Fibroblast of the aortic adventitia (primary cell): ENCODE measurements around the gene ILF3. TPM values are rescaled to one million over a fixed set of nuclear protein-coding genes. Genes with fewer than 3 reads are reported as not detected.

Experiments used
- DNase-seq: peaks from one replicate; pipeline ENCODE4 v3.0.0-alpha.2; 2010; ENCODE audit warnings: low read depth
- H3K4me3 ChIP-seq: 2 replicates; pipeline ENCODE4 v1.5.1; 2011; ENCODE audit warnings: low read depth, mild to moderate bottlenecking, control low read depth, low read length, moderate library complexity
- CTCF ChIP-seq: IDR thresholded peaks from 2 replicates; pipeline ENCODE4 v1.5.1; 2011; ENCODE audit warnings: mild to moderate bottlenecking, low read length, control low read depth, inconsistent platforms; ENCODE audit not compliant: insufficient read depth
- total RNA-seq: library from RNA; depleted of rRNA; stranded (reverse); fragments of >200 nt; gene quantifications from 2 replicates; pipeline ENCODE4 v1.2.3, GENCODE V29; 2012; ENCODE audit warnings: low replicate concordance

Gene ILF3
- total RNA-seq, 1 donor = 119 TPM

- TF ChIP-seq CTCF = no peak
- H3K4me3 ChIP-seq = no peak overlapping the region
- peak; percentile 51 for DNase-seq
These were observed 36.2 kb downstream of the ILF3 start for GRCh38 chr19:10690341-10690781.

GRCh38 chr19:10691178-10691881 lies 37.2 kb downstream of the ILF3 start:
- no peak for DNase-seq
- TF ChIP-seq CTCF = no peak
- H3K4me3 ChIP-seq = no peak overlapping the region

GRCh38 chr19:10691883-10692282 lies 37.7 kb downstream of the ILF3 start:
- TF ChIP-seq CTCF = no peak
- H3K4me3 ChIP-seq = no peak overlapping the region
- DNase-seq = no peak

- TF ChIP-seq CTCF = no peak
These were observed 38.6 kb downstream of the ILF3 start for GRCh38 chr19:10692673-10693264.

GRCh38 chr19:10694706-10695307 lies 40.7 kb downstream of the ILF3 start:
- no peak for DNase-seq
- TF ChIP-seq CTCF = no peak
- H3K4me3 ChIP-seq = no peak overlapping the region

More at GRCh38 chr19:10692673-10693264, 38.6 kb downstream of the ILF3 start:
- DNase-seq = no peak
- no peak overlapping the region for H3K4me3 ChIP-seq

- DNase-seq = peak; percentile 90
- TF ChIP-seq CTCF = no peak
- peak overlapping the region; percentile 25 for H3K4me3 ChIP-seq
These were observed 41.6 kb downstream of the ILF3 start for GRCh38 chr19:10695401-10696398.
